Measurements from ENCODE around the gene TANK. TPM values are rescaled to one million over a fixed set of nuclear protein-coding genes. Genes with fewer than 3 reads are reported as not detected.

The TANK gene
- total RNA-seq, 4 donors from 2014 or later = 76.9 to 115 (median 98.1) TPM

DNA sequence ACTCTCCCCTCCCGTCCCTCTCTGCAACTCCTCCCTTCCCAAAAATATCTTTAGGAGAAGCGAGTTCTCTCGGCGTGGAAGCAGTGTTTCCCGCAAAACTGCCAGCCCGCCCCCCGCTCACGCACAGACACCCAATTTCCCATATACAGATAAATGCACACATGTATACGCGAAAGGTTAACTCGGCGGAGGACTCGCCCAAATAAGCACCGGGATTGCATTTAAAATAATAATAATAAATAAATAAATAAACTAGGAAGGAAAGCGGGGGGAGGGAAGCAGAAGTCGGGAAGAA is 78.0 kb downstream of the TANK start:
- peak overlapping the region in 2 of 3 donors; percentile 55 to 64 for H3K4me3 ChIP-seq (replicated peaks in 1 of 3)
- intact Hi-C loops (cut with DNase I) = no loop called here
- TF ChIP-seq POLR2A (IDR thresholded peaks at IDR 0.05) = no peak
- TF ChIP-seq CTCF (IDR thresholded peaks at IDR 0.05) = no peak
- H3K9me3 ChIP-seq = no peaks in the 10 kb centered on the region
- WGBS, 2 donors = 1 to 2% methylated on average over 16 of the region's 16 CpGs
- peaks cover 19 to 22% of the 10 kb centered on the region in 2 donors for H3K4me1 ChIP-seq
- no peaks in the 10 kb centered on the region for H3K27me3 ChIP-seq
- peak in 1 of 2 donors; percentile 3 for DNase-seq
- H3K36me3 ChIP-seq = no peaks in the 10 kb centered on the region
- H3K27ac ChIP-seq = peak overlapping the region; percentile 50 to 78 (median 69)

GRCh38 chr2:161238560-161239325 is 78.5 kb downstream of the TANK start:
- H3K36me3 ChIP-seq = no peaks in the 10 kb centered on the region
- peaks cover 20 to 28% of the 10 kb centered on the region in 2 donors for H3K4me1 ChIP-seq
- peak overlapping the region; percentile 50 to 78 (median 69) for H3K27ac ChIP-seq
- no peaks in the 10 kb centered on the region for H3K27me3 ChIP-seq
- no peaks in the 10 kb centered on the region for H3K9me3 ChIP-seq
- TF ChIP-seq CTCF (IDR thresholded peaks at IDR 0.05) = peak in 1 of 6 experiments; percentile 20
- peak in 1 of 2 donors; percentile 55 for TF ChIP-seq POLR2A (IDR thresholded peaks at IDR 0.05)
- peak overlapping the region; percentile 6 to 64 (median 55) for H3K4me3 ChIP-seq (replicated peaks in 1 of 3)
- 1% methylated on average over 31 to 35 of the region's 78 CpGs for WGBS, 2 donors
- peak; percentile 57 to 69 for DNase-seq
- intact Hi-C loops (cut with DNase I) = no loop called here

GRCh38 chr2:161239326-161240109 is 79.3 kb downstream of the TANK start:
- Histone ChIP-seq H3K27ac (peak overlapping the region; percentile 50 to 78 (median 69)), H3K4me3 (replicated peaks in 1 of 3) (peak overlapping the region in 1 of 3 donors; percentile 55)
- 91 to 95% methylated on average over 28 to 32 of the region's 47 CpGs for WGBS, 2 donors

GRCh38 chr2:161241894-161242293 is 81.7 kb downstream of the TANK start:
- intact Hi-C loops (cut with DNase I) = no loop called here
- DNase-seq = peak; percentile 38 to 49
- H3K27me3 ChIP-seq = no peaks in the 10 kb centered on the region
- H3K36me3 ChIP-seq = no peaks in the 10 kb centered on the region
- TF ChIP-seq POLR2A (IDR thresholded peaks at IDR 0.05) (no peak), CTCF (IDR thresholded peaks at IDR 0.05) (no peak)
- no peak overlapping the region for H3K4me3 ChIP-seq (replicated peaks in 1 of 3)
- no peaks in the 10 kb centered on the region for H3K9me3 ChIP-seq
- peaks cover 24 to 30% of the 10 kb centered on the region in 2 donors for H3K4me1 ChIP-seq
- H3K27ac ChIP-seq = peak overlapping the region; percentile 19 to 87 (median 87)
- WGBS, 2 donors = 18 to 23% methylated on average over 1 of the region's 1 CpG

More at GRCh38 chr2:161239326-161240109, 79.3 kb downstream of the TANK start:
- TF ChIP-seq CTCF (IDR thresholded peaks at IDR 0.05) (no peak), POLR2A (IDR thresholded peaks at IDR 0.05) (no peak)
- Histone ChIP-seq H3K4me1 (peaks cover 20 to 30% of the 10 kb centered on the region in 2 donors), H3K36me3 (no peaks in the 10 kb centered on the region), H3K27me3 (no peaks in the 10 kb centered on the region), H3K9me3 (no peaks in the 10 kb centered on the region)
- no peak for DNase-seq
- intact Hi-C loops (cut with DNase I) = no loop called here

DNA sequence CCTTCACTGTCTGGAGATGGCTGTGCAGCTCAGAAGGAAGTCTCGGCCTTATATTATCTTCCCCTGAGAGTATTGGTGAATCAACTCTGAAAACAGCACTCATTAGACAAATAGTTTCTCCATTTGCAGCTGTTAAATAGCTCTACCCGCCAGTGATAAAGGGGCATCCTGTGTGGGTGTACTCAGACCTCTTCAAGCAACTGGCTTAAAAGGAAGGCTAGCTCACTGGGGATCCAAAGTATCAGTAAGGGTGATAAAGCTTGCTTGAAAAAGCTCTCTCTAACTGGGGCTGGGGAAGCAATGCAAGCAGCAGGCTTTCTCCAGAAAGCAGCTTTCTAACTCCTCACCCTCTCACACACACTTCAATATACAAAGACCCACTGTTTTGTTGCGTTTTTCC is 83.1 kb downstream of the TANK start:
- H3K4me1 ChIP-seq = peaks cover 18 to 24% of the 10 kb centered on the region in 2 donors
- no peaks in the 10 kb centered on the region for H3K27me3 ChIP-seq
- intact Hi-C loops (cut with DNase I) = no loop called here
- TF ChIP-seq POLR2A (IDR thresholded peaks at IDR 0.05) = peak in 1 of 2 donors; percentile 45
- TF ChIP-seq CTCF (IDR thresholded peaks at IDR 0.05) = no peak
- H3K4me3 ChIP-seq (replicated peaks in 1 of 3) = no peak overlapping the region
- H3K36me3 ChIP-seq = no peaks in the 10 kb centered on the region
- 48 to 70% methylated on average over 3 of the region's 3 CpGs for WGBS, 2 donors
- no peak for DNase-seq
- no peaks in the 10 kb centered on the region for H3K9me3 ChIP-seq
- H3K27ac ChIP-seq = peak overlapping the region; percentile 68 to 87 (median 87)
